Prostate gland (tissue), 2 donors: ENCODE data around the gene GLIPR1L1. TPM values are rescaled to one million over a fixed set of nuclear protein-coding genes. Genes with fewer than 3 reads are reported as not detected.
A peak's percentile ranks its signal among the peaks of the same experiment; 100 is the strongest.

Experiments used
- DNase-seq: peaks from one replicate; pipeline ENCODE4 v3.0.0-alpha.2; 2019; ENCODE audit warnings: low spot score
- H3K27ac ChIP-seq, 2 donors: fragments of 200-600 bp; sonication (generic); 2 replicates each; pipeline ENCODE4 v1.5.1; 2017 to 2019
- H3K27me3 ChIP-seq: fragments of 200-600 bp; sonication (generic); replicated peaks from 2 replicates; pipeline ENCODE4 v1.5.1; 2019; ENCODE audit not compliant: insufficient read depth
- H3K36me3 ChIP-seq, 2 donors: fragments of 200-600 bp; sonication (generic); 1 replicate in 1 of 2; 2 replicates in 1 of 2; pipeline versions ENCODE4 v1.5.1 to v1.8.1; 2017 to 2019
- H3K4me1 ChIP-seq: fragments of 200-600 bp; sonication (generic); replicated peaks from 2 replicates; pipeline ENCODE4 v1.5.1; 2019
- H3K4me3 ChIP-seq, 2 donors: fragments of 200-600 bp; sonication (generic); 2 replicates each; pipeline ENCODE4 v1.5.1; 2017 to 2019
- H3K9me3 ChIP-seq: fragments of 200-600 bp; sonication (generic); 2 replicates; pipeline ENCODE4 v1.5.1; 2017
- POLR2A ChIP-seq: fragments of 450-650 bp; IDR thresholded peaks from one replicate; pipeline ENCODE4 v1.6.1; 2016; ENCODE audit warnings: antibody characterized with exemption, mild to moderate bottlenecking
- POLR2AphosphoS5 ChIP-seq: sonication (generic); formaldehyde crosslinking; IDR thresholded peaks from one replicate; pipeline ENCODE4 v1.6.1; 2017; ENCODE audit warnings: antibody characterized with exemption
- WGBS: methylation state at CpG from one replicate; pipeline ENCODE4 v1.1.5; 2018; 5-methylcytosine and 5-hydroxymethylcytosine counted together
- intact Hi-C: fragments of 100-400 bp; cut with DNase I; formaldehyde crosslinking; loops from one replicate; pipeline ENCODE4 v1.14.2; 2022
- total RNA-seq, 2 donors: library from RNA; depleted of rRNA; stranded (reverse); fragments of >200 nt; gene quantifications; one replicate each; pipeline ENCODE4 v1.1.0, GENCODE V29; 2016
- TF ChIP-seq, protein P1 (sequence below), 4 experiments: fragments of 200-600 bp in 2 of 4; fragments of 450-650 bp in 2 of 4; sonication (generic) in 2 of 4; IDR thresholded peaks; 1 replicate in 3 of 4; 2 replicates in 1 of 4; pipeline ENCODE4 v1.5.1; 2016 to 2019; ENCODE audit warnings: antibody characterized with exemption in 4 of 4, mild to moderate bottlenecking in 2 of 4, moderate library complexity in 2 of 4

GLIPR1L1 gene
- total RNA-seq, 2 donors from 2014 or later, result 1.0 TPM; not detected in 1

- intact Hi-C loops, result no loop called here
- no peaks in the 10 kb centered on the region for H3K9me3 ChIP-seq
- 97% methylated on average over 2 of the region's 2 CpGs for WGBS
- H3K4me1 ChIP-seq, result no peaks in the 10 kb centered on the region
- no peaks in the 10 kb centered on the region for H3K27me3 ChIP-seq
- H3K4me3 ChIP-seq, result no peak overlapping the region
- no peak overlapping the region for H3K27ac ChIP-seq
- no peak for DNase-seq
- TF ChIP-seq POLR2AphosphoS5 (no peak), POLR2A (no peak)
- TF ChIP-seq, protein P1, sequence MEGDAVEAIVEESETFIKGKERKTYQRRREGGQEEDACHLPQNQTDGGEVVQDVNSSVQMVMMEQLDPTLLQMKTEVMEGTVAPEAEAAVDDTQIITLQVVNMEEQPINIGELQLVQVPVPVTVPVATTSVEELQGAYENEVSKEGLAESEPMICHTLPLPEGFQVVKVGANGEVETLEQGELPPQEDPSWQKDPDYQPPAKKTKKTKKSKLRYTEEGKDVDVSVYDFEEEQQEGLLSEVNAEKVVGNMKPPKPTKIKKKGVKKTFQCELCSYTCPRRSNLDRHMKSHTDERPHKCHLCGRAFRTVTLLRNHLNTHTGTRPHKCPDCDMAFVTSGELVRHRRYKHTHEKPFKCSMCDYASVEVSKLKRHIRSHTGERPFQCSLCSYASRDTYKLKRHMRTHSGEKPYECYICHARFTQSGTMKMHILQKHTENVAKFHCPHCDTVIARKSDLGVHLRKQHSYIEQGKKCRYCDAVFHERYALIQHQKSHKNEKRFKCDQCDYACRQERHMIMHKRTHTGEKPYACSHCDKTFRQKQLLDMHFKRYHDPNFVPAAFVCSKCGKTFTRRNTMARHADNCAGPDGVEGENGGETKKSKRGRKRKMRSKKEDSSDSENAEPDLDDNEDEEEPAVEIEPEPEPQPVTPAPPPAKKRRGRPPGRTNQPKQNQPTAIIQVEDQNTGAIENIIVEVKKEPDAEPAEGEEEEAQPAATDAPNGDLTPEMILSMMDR (IDR thresholded peaks at IDR 0.05), result no peak
- H3K36me3 ChIP-seq, result no peaks in the 10 kb centered on the region
These were observed 40.5 kb downstream of the GLIPR1L1 start for GRCh38 chr12:75374971-75375370.

DNA sequence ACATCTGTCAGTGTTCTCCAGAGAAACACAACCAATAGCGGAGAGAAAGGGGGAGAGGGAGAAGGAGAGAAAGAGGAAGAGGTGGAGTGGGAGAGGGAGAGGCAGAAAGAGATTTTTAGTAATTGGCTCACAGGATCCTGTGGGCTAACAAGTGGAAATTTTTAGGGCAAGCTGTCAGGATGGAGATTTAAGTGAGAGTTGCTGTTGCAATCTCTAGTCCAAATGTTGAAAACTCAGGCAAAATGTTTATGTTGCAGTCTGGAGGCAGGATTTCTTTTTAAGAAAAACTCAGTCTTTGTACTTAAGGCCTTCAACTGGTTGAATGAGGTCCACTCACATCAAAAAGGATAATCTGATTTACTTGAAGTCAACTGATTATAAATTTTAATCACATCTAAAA lies 43.9 kb downstream of the GLIPR1L1 start:
- no peak for TF ChIP-seq POLR2AphosphoS5
- TF ChIP-seq POLR2A, result no peak
- TF ChIP-seq, protein P1 (IDR thresholded peaks at IDR 0.05), result no peak
- WGBS, result 93% methylated on average over 1 of the region's 1 CpG
- no peak overlapping the region for H3K27ac ChIP-seq
- no peak overlapping the region for H3K4me3 ChIP-seq
- H3K36me3 ChIP-seq, result no peaks in the 10 kb centered on the region
- intact Hi-C loops, result no loop called here
- H3K4me1 ChIP-seq, result no peaks in the 10 kb centered on the region
- no peaks in the 10 kb centered on the region for H3K9me3 ChIP-seq
- DNase-seq, result no peak
- no peaks in the 10 kb centered on the region for H3K27me3 ChIP-seq

DNA sequence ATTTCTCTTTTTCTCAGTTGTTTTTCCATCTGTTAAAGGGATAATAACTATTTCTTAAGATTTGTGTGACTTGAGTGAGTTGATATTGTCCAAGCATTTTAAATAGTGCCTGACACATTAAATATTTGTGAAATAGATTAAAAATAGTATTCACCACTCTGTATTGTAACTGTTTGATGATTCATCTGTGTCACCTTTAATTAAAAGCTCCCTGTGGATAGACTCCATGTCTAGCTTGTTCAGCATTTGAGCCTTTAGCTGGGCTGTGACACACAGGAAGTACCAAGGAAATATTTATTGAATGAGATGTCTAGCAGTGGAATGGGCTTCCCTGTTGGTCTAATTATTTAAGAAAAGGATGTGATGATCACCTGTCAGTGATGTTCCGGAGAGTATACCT lies 54.6 kb downstream of the GLIPR1L1 start:
- peak overlapping the region in 1 of 2 donors; percentile 91 for H3K27ac ChIP-seq
- WGBS, result 91% methylated on average over 1 of the region's 1 CpG
- TF ChIP-seq POLR2AphosphoS5, result no peak
- TF ChIP-seq POLR2A, result no peak
- TF ChIP-seq, protein P1 (IDR thresholded peaks at IDR 0.05), result no peak
- DNase-seq, result no peak
- no peaks in the 10 kb centered on the region for H3K27me3 ChIP-seq
- intact Hi-C loops, result no loop called here
- no peak overlapping the region for H3K4me3 ChIP-seq
- no peaks in the 10 kb centered on the region for H3K9me3 ChIP-seq
- H3K4me1 ChIP-seq, result no peaks in the 10 kb centered on the region
- H3K36me3 ChIP-seq, result no peaks in the 10 kb centered on the region

GRCh38 chr12:75389706-75390105 lies 55.2 kb downstream of the GLIPR1L1 start:
- 23% methylated on average over 1 of the region's 1 CpG for WGBS
- H3K4me1 ChIP-seq, result no peaks in the 10 kb centered on the region
- peak overlapping the region; percentile 46 to 52 for H3K4me3 ChIP-seq
- H3K27me3 ChIP-seq, result no peaks in the 10 kb centered on the region
- no peaks in the 10 kb centered on the region for H3K36me3 ChIP-seq
- intact Hi-C loops, result loop anchor here (5.0 to 10.0 kb wide), 3 partner anchors 93 to 955 kb away; partner anchors contain the start of genes BBS10 and GLIPR1
- no peak for DNase-seq
- H3K27ac ChIP-seq, result peak overlapping the region; percentile 86 to 91
- TF ChIP-seq POLR2A (no peak), POLR2AphosphoS5 (no peak)
- TF ChIP-seq, protein P1 (IDR thresholded peaks at IDR 0.05), result no peak
- no peaks in the 10 kb centered on the region for H3K9me3 ChIP-seq

DNA sequence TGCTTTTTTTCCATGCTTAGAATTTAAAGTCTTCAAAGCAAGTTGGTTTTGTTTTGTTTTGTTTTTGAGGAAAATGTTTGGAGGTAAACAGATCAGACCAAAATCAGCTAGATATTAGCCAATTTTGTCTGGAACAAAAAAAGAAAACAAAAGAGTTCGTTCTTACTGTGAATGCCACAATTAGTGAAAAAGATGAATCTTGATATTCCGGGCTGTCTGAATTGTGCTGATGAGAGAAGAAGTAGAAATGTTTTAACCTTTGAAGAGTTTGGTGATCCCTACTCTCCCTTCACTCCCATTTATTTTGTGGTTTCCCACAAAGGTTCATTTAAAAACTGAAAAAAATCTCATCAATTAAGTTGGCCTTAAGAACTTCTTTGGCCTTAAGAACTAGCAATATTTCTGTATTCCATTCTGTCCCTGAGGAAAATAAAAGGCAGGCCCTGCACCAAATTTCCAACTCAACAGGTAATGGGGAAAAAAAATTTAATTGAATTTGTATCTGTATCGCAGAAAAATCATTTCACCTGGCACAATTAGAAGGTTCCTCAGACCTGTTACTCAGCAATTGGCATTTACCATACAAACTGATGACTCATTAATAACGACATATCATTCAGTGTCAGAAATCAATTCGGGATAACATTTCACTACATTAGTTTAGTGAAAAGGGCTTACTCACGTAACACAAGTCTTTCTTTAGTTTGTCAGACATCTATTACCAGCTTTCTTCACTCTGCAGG lies 55.9 kb downstream of the GLIPR1L1 start:
- H3K27ac ChIP-seq, result peak overlapping the region; percentile 86 to 91
- H3K9me3 ChIP-seq, result no peaks in the 10 kb centered on the region
- DNase-seq, result no peak
- no peaks in the 10 kb centered on the region for H3K4me1 ChIP-seq
- intact Hi-C loops, result loop anchor here (5.0 to 10.0 kb wide), 3 partner anchors 92 to 954 kb away; partner anchors contain the start of genes BBS10 and GLIPR1
- H3K27me3 ChIP-seq, result no peaks in the 10 kb centered on the region
- H3K4me3 ChIP-seq, result peak overlapping the region; percentile 46 to 52
- H3K36me3 ChIP-seq, result no peaks in the 10 kb centered on the region
- TF ChIP-seq, protein P1 (IDR thresholded peaks at IDR 0.05), result no peak
- TF ChIP-seq POLR2A, result no peak
- TF ChIP-seq POLR2AphosphoS5, result no peak
- WGBS, result 24% methylated on average over 6 of the region's 6 CpGs
